WTC11 (cell line): ENCODE measurements around the gene TRIM46.

Experiments
- ESRRA ChIP-seq: sonication (generic); formaldehyde crosslinking; IDR thresholded peaks from 2 replicates; pipeline ENCODE4 v1.8.1; 2022; ENCODE audit warnings: mild to moderate bottlenecking, missing genetic modification reagents, borderline replicate concordance
- FOXP1 ChIP-seq: sonication (generic); formaldehyde crosslinking; IDR thresholded peaks from 2 replicates; pipeline ENCODE4 v1.8.0; 2022; ENCODE audit warnings: missing genetic modification reagents, mild to moderate bottlenecking, moderate library complexity, borderline replicate concordance
- HMGA2 ChIP-seq: fragments of 250-450 bp; sonication (Bioruptor Pico); IDR thresholded peaks from 2 replicates; pipeline ENCODE4 v1.4.0; 2021; ENCODE audit warnings: mild to moderate bottlenecking, moderate library complexity
- KAT7 ChIP-seq: sonication (generic); formaldehyde crosslinking; IDR thresholded peaks from 2 replicates; pipeline ENCODE4 v1.8.1; 2023; ENCODE audit warnings: missing genetic modification reagents, mild to moderate bottlenecking, borderline replicate concordance
- NR3C1 ChIP-seq: sonication (generic); formaldehyde crosslinking; conservative IDR thresholded peaks from 2 replicates; pipeline ENCODE4 v1.8.1; 2023; ENCODE audit warnings: low read depth, mild to moderate bottlenecking, missing genetic modification reagents
- TF ChIP-seq, protein P1 (sequence below): fragments of 250-450 bp; sonication (Bioruptor Pico); IDR thresholded peaks from 2 replicates; pipeline ENCODE4 v1.8.0; 2021; ENCODE audit warnings: mild to moderate bottlenecking
- TF ChIP-seq, protein P2 (sequence below): fragments of 200-600 bp; IDR thresholded peaks from 2 replicates; pipeline ENCODE4 v1.8.0; 2022; ENCODE audit warnings: antibody characterized with exemption
- TF ChIP-seq, protein P3 (sequence below): sonication (generic); formaldehyde crosslinking; IDR thresholded peaks from 2 replicates; pipeline ENCODE4 v1.8.1; 2022; ENCODE audit warnings: low read depth, missing genetic modification reagents, borderline replicate concordance
- TF ChIP-seq, protein P4 (sequence below): sonication (generic); formaldehyde crosslinking; conservative IDR thresholded peaks from 2 replicates; pipeline ENCODE4 v1.8.1; 2023; ENCODE audit warnings: mild to moderate bottlenecking, low read depth, missing genetic modification reagents, moderate library complexity
- TF ChIP-seq, protein P5 (sequence below): sonication (generic); formaldehyde crosslinking; IDR thresholded peaks from 2 replicates; pipeline ENCODE4 v1.8.0; 2022; ENCODE audit warnings: mild to moderate bottlenecking, missing genetic modification reagents
- TF ChIP-seq, protein P6 (sequence below): sonication (generic); formaldehyde crosslinking; IDR thresholded peaks from 2 replicates; pipeline ENCODE4 v1.8.0; 2022; ENCODE audit warnings: missing genetic modification reagents
- TF ChIP-seq, protein P7 (sequence below): sonication (generic); formaldehyde crosslinking; IDR thresholded peaks from 2 replicates; pipeline ENCODE4 v1.8.1; 2022; ENCODE audit warnings: missing genetic modification reagents, borderline replicate concordance
- TF ChIP-seq, protein P8 (sequence below): sonication (generic); formaldehyde crosslinking; IDR thresholded peaks from 2 replicates; pipeline ENCODE4 v1.8.1; 2022; ENCODE audit warnings: low read depth, mild to moderate bottlenecking, moderate library complexity, missing genetic modification reagents, borderline replicate concordance

DNA sequence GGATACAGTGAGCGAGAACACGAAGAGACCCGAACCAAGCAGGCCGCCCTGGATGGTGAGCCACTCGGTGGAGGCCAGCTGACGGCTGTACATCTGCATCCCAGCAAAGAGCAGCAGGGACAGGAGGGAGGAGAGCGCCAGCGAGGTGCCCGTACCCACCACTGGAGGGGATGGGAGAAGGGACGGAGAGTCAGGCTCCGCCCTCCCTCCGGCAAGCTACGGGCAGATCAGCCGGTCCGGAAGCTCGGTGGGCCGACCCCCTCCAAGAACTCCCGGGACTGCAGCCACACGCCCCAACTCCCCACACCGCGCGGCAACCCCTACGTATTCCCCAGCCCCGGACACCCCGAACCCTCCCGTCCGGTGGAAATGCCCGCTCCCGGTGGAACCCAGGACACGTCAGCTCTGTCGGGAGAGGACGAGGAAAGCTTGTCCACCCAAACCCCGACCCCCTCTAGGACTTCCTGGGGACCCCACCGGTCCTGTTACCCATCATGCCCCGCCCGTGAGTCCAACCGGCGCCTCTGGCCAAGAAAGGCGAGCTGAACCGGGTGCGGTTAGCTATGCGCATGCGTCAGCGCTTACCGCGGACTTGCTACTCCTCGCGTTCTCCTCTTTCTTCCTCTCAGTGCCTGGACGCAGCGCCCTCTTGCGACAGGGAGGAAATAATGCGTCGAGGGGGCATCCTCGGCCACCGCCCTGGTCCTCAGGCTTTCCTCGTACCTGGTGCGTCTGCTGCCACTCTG, 744 bp upstream of the TRIM46 start, which contains the start of gene KRTCAP2:
- TF ChIP-seq, protein P1, sequence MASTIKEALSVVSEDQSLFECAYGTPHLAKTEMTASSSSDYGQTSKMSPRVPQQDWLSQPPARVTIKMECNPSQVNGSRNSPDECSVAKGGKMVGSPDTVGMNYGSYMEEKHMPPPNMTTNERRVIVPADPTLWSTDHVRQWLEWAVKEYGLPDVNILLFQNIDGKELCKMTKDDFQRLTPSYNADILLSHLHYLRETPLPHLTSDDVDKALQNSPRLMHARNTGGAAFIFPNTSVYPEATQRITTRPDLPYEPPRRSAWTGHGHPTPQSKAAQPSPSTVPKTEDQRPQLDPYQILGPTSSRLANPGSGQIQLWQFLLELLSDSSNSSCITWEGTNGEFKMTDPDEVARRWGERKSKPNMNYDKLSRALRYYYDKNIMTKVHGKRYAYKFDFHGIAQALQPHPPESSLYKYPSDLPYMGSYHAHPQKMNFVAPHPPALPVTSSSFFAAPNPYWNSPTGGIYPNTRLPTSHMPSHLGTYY = no peak
- TF ChIP-seq, protein P2, sequence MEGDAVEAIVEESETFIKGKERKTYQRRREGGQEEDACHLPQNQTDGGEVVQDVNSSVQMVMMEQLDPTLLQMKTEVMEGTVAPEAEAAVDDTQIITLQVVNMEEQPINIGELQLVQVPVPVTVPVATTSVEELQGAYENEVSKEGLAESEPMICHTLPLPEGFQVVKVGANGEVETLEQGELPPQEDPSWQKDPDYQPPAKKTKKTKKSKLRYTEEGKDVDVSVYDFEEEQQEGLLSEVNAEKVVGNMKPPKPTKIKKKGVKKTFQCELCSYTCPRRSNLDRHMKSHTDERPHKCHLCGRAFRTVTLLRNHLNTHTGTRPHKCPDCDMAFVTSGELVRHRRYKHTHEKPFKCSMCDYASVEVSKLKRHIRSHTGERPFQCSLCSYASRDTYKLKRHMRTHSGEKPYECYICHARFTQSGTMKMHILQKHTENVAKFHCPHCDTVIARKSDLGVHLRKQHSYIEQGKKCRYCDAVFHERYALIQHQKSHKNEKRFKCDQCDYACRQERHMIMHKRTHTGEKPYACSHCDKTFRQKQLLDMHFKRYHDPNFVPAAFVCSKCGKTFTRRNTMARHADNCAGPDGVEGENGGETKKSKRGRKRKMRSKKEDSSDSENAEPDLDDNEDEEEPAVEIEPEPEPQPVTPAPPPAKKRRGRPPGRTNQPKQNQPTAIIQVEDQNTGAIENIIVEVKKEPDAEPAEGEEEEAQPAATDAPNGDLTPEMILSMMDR = peak; percentile 88
- TF ChIP-seq NR3C1 (CRISPR knock-in tag) = no peak
- TF ChIP-seq FOXP1 (CRISPR knock-in tag) = no peak; the same call in 1 of the 2 replicates
- TF ChIP-seq, protein P3, sequence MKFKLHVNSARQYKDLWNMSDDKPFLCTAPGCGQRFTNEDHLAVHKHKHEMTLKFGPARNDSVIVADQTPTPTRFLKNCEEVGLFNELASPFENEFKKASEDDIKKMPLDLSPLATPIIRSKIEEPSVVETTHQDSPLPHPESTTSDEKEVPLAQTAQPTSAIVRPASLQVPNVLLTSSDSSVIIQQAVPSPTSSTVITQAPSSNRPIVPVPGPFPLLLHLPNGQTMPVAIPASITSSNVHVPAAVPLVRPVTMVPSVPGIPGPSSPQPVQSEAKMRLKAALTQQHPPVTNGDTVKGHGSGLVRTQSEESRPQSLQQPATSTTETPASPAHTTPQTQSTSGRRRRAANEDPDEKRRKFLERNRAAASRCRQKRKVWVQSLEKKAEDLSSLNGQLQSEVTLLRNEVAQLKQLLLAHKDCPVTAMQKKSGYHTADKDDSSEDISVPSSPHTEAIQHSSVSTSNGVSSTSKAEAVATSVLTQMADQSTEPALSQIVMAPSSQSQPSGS = no peak
- TF ChIP-seq, protein P4, sequence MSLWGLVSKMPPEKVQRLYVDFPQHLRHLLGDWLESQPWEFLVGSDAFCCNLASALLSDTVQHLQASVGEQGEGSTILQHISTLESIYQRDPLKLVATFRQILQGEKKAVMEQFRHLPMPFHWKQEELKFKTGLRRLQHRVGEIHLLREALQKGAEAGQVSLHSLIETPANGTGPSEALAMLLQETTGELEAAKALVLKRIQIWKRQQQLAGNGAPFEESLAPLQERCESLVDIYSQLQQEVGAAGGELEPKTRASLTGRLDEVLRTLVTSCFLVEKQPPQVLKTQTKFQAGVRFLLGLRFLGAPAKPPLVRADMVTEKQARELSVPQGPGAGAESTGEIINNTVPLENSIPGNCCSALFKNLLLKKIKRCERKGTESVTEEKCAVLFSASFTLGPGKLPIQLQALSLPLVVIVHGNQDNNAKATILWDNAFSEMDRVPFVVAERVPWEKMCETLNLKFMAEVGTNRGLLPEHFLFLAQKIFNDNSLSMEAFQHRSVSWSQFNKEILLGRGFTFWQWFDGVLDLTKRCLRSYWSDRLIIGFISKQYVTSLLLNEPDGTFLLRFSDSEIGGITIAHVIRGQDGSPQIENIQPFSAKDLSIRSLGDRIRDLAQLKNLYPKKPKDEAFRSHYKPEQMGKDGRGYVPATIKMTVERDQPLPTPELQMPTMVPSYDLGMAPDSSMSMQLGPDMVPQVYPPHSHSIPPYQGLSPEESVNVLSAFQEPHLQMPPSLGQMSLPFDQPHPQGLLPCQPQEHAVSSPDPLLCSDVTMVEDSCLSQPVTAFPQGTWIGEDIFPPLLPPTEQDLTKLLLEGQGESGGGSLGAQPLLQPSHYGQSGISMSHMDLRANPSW (CRISPR knock-in tag) = no peak
- TF ChIP-seq, protein P5, sequence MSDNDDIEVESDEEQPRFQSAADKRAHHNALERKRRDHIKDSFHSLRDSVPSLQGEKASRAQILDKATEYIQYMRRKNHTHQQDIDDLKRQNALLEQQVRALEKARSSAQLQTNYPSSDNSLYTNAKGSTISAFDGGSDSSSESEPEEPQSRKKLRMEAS (CRISPR knock-in tag) = 0 out of 2 replicates have a peak, but pooled peaks have one; percentile 51
- 0 out of 2 replicates have a peak, but pooled peaks have one; percentile 60 for TF ChIP-seq KAT7
- TF ChIP-seq, protein P6, sequence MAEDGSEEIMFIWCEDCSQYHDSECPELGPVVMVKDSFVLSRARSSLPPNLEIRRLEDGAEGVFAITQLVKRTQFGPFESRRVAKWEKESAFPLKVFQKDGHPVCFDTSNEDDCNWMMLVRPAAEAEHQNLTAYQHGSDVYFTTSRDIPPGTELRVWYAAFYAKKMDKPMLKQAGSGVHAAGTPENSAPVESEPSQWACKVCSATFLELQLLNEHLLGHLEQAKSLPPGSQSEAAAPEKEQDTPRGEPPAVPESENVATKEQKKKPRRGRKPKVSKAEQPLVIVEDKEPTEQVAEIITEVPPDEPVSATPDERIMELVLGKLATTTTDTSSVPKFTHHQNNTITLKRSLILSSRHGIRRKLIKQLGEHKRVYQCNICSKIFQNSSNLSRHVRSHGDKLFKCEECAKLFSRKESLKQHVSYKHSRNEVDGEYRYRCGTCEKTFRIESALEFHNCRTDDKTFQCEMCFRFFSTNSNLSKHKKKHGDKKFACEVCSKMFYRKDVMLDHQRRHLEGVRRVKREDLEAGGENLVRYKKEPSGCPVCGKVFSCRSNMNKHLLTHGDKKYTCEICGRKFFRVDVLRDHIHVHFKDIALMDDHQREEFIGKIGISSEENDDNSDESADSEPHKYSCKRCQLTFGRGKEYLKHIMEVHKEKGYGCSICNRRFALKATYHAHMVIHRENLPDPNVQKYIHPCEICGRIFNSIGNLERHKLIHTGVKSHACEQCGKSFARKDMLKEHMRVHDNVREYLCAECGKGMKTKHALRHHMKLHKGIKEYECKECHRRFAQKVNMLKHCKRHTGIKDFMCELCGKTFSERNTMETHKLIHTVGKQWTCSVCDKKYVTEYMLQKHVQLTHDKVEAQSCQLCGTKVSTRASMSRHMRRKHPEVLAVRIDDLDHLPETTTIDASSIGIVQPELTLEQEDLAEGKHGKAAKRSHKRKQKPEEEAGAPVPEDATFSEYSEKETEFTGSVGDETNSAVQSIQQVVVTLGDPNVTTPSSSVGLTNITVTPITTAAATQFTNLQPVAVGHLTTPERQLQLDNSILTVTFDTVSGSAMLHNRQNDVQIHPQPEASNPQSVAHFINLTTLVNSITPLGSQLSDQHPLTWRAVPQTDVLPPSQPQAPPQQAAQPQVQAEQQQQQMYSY (CRISPR knock-in tag) = no peak
- TF ChIP-seq, protein P7, sequence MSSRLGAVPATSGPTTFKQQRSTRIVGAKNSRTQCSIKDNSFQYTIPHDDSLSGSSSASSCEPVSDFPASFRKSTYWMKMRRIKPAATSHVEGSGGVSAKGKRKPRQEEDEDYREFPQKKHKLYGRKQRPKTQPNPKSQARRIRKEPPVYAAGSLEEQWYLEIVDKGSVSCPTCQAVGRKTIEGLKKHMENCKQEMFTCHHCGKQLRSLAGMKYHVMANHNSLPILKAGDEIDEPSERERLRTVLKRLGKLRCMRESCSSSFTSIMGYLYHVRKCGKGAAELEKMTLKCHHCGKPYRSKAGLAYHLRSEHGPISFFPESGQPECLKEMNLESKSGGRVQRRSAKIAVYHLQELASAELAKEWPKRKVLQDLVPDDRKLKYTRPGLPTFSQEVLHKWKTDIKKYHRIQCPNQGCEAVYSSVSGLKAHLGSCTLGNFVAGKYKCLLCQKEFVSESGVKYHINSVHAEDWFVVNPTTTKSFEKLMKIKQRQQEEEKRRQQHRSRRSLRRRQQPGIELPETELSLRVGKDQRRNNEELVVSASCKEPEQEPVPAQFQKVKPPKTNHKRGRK (CRISPR knock-in tag) = no peak
- TF ChIP-seq ESRRA (CRISPR knock-in tag) = no peak
- TF ChIP-seq, protein P8, sequence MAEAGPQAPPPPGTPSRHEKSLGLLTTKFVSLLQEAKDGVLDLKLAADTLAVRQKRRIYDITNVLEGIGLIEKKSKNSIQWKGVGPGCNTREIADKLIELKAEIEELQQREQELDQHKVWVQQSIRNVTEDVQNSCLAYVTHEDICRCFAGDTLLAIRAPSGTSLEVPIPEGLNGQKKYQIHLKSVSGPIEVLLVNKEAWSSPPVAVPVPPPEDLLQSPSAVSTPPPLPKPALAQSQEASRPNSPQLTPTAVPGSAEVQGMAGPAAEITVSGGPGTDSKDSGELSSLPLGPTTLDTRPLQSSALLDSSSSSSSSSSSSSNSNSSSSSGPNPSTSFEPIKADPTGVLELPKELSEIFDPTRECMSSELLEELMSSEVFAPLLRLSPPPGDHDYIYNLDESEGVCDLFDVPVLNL (CRISPR knock-in tag) = no peak
- TF ChIP-seq HMGA2 (CRISPR knock-in tag) = no peak
